Measurements from ENCODE around the gene GLI3. TPM values are rescaled to one million over a fixed set of nuclear protein-coding genes. Genes with fewer than 3 reads are reported as not detected.

The GLI3 gene
- total RNA-seq, 1 experiment from 2014 or later: 45.0 TPM

GRCh38 chr7:41912851-41913567, 324.0 kb downstream of the GLI3 start:
- Mint-ChIP-seq H3K27me3 (ENCODE audit: low read depth) (no peaks in the 10 kb centered on the region; the same call in 1 of the 2 replicates), H3K4me1 (no peaks in the 10 kb centered on the region), H3K27ac (no peak overlapping the region), H3K9me3 (peaks cover 0 to 3% of the 10 kb centered on the region in 2 experiments; a peak in 2 of 5 replicates), H3K36me3 (ENCODE audit: insufficient read depth in 1 of 3, low read depth in 3 of 3) (no peaks in the 10 kb centered on the region; a peak in 1 of 7 replicates), H3K4me3 (no peak overlapping the region)
- no peak overlapping the region for H2BK120ac ChIP-seq (ENCODE audit: low read depth, low read length, poor library complexity, severe bottlenecking)
- H2AFZ ChIP-seq (ENCODE audit: low read length): no peak overlapping the region
- no peak overlapping the region for H3K14ac ChIP-seq (ENCODE audit: insufficient read depth, low read length)
- H4K91ac ChIP-seq (ENCODE audit: insufficient read length, low read depth, low read length): no peak overlapping the region
- no peak overlapping the region for H3T11ph ChIP-seq (ENCODE audit: low read length)
- H3K18ac ChIP-seq (ENCODE audit: insufficient read length, low read depth, low read length): no peak overlapping the region
- H3K56ac ChIP-seq (ENCODE audit: insufficient read length, low read depth, low read length): no peak overlapping the region
- no peak for TF ChIP-seq CTCF (conservative IDR thresholded peaks at IDR 0.05)
- H3K79me1 ChIP-seq (ENCODE audit: insufficient read depth, low read depth, low read length, poor library complexity, severe bottlenecking): no peaks in the 10 kb centered on the region
- no peaks in the 10 kb centered on the region for H3K79me2 ChIP-seq (ENCODE audit: insufficient read depth, low read length)
- no peak overlapping the region for H3K23ac ChIP-seq (ENCODE audit: insufficient read length, low read depth, low read length)
- H4K5ac ChIP-seq (ENCODE audit: insufficient read length, low read depth, low read length): no peak overlapping the region
- no peak overlapping the region for H3K4me2 ChIP-seq (ENCODE audit: insufficient read depth, insufficient read length, low read length)
- H2BK12ac ChIP-seq (ENCODE audit: insufficient read length, low read depth, low read length): no peak overlapping the region
- WGBS (ENCODE audit: extremely low coverage, insufficient read length, low lambda C conversion rate): no CpG with 5 or more reads among the region's 6 CpGs
- H3K23me2 ChIP-seq (ENCODE audit: insufficient read length, low read depth, low read length, poor library complexity, severe bottlenecking): no peaks in the 10 kb centered on the region
- no peak overlapping the region for H3K27ac ChIP-seq (ENCODE audit: insufficient read length, low read depth, low read length)
- no peaks in the 10 kb centered on the region for H3K9me3 ChIP-seq (ENCODE audit: control insufficient read depth, low read depth, low read length)
- H4K8ac ChIP-seq (replicated peaks; ENCODE audit: insufficient read length, low read depth, low read length): no peak overlapping the region
- H4K20me1 ChIP-seq (ENCODE audit: control insufficient read depth, insufficient read depth, insufficient read length): no peaks in the 10 kb centered on the region
- no peak overlapping the region for H3K9ac ChIP-seq (ENCODE audit: extremely low read depth, insufficient read length, low read length)
- H2AK5ac ChIP-seq (ENCODE audit: insufficient read length, low read length): no peak overlapping the region
- no peak overlapping the region for H3K4ac ChIP-seq (ENCODE audit: low read depth, low read length)
- H2BK20ac ChIP-seq (ENCODE audit: low read depth, low read length, poor library complexity, severe bottlenecking): no peak overlapping the region
- no peak overlapping the region for H2BK5ac ChIP-seq (ENCODE audit: insufficient read length, low read length)
- H2BK15ac ChIP-seq (ENCODE audit: low read depth, low read length): no peak overlapping the region
- H3K27me3 ChIP-seq (ENCODE audit: insufficient read depth, low read length): no peaks in the 10 kb centered on the region
- no peak for DNase-seq
- H3K4me1 ChIP-seq (ENCODE audit: insufficient read depth, low read length): no peaks in the 10 kb centered on the region
